ENCODE measurements around the gene MEGF11. TPM values are rescaled to one million over a fixed set of nuclear protein-coding genes. Genes with fewer than 3 reads are reported as not detected.

Gene MEGF11
- total RNA-seq, 4 donors from 2014 or later, result 0.76 TPM; not detected in 3

- H3K4me3 ChIP-seq, result no peak overlapping the region
- DNase-seq, result no peak
- no peaks in the 10 kb centered on the region for H3K27me3 ChIP-seq
- no peaks in the 10 kb centered on the region for H3K4me1 ChIP-seq
- no peak overlapping the region for H3K27ac ChIP-seq
- intact Hi-C loops (cut with DNase I; ENCODE audit: low total_unique reads), result no loop called here
- TF ChIP-seq CTCF (IDR thresholded peaks at IDR 0.05) (no peak), POLR2A (IDR thresholded peaks at IDR 0.05) (no peak)
- no peaks in the 10 kb centered on the region for H3K36me3 ChIP-seq
- H3K9me3 ChIP-seq, result no peaks in the 10 kb centered on the region
Observed at GRCh38 chr15:66016199-66016598, 237.4 kb downstream of the MEGF11 start.

- TF ChIP-seq POLR2A (IDR thresholded peaks at IDR 0.05) (no peak), CTCF (IDR thresholded peaks at IDR 0.05) (no peak)
- Histone ChIP-seq H3K36me3 (no peaks in the 10 kb centered on the region), H3K27ac (no peak overlapping the region), H3K4me3 (no peak overlapping the region), H3K9me3 (no peaks in the 10 kb centered on the region), H3K4me1 (no peaks in the 10 kb centered on the region), H3K27me3 (no peaks in the 10 kb centered on the region)
- DNase-seq, result no peak
- intact Hi-C loops (cut with DNase I; ENCODE audit: low total_unique reads), result no loop called here
Observed at GRCh38 chr15:66014635-66015182, 238.8 kb downstream of the MEGF11 start.

GRCh38 chr15:66014022-66014421 is 239.5 kb downstream of the MEGF11 start:
- intact Hi-C loops (cut with DNase I; ENCODE audit: low total_unique reads), result no loop called here
- no peaks in the 10 kb centered on the region for H3K27me3 ChIP-seq
- no peaks in the 10 kb centered on the region for H3K4me1 ChIP-seq
- no peak overlapping the region for H3K4me3 ChIP-seq
- H3K27ac ChIP-seq, result no peak overlapping the region
- no peaks in the 10 kb centered on the region for H3K9me3 ChIP-seq
- TF ChIP-seq POLR2A (IDR thresholded peaks at IDR 0.05) (no peak), CTCF (IDR thresholded peaks at IDR 0.05) (no peak)
- DNase-seq, result no peak
- H3K36me3 ChIP-seq, result no peaks in the 10 kb centered on the region

- intact Hi-C loops (cut with DNase I; ENCODE audit: low total_unique reads), result no loop called here
- Histone ChIP-seq H3K36me3 (no peaks in the 10 kb centered on the region), H3K4me3 (no peak overlapping the region), H3K4me1 (no peaks in the 10 kb centered on the region), H3K27me3 (no peaks in the 10 kb centered on the region), H3K27ac (no peak overlapping the region), H3K9me3 (no peaks in the 10 kb centered on the region)
- TF ChIP-seq CTCF (IDR thresholded peaks at IDR 0.05) (no peak), POLR2A (IDR thresholded peaks at IDR 0.05) (no peak)
- no peak for DNase-seq
Observed at GRCh38 chr15:66008940-66009562, 244.5 kb downstream of the MEGF11 start.

GRCh38 chr15:66007663-66008262 is 245.8 kb downstream of the MEGF11 start:
- no peaks in the 10 kb centered on the region for H3K36me3 ChIP-seq

More at GRCh38 chr15:66007663-66008262, 245.8 kb downstream of the MEGF11 start:
- Histone ChIP-seq H3K27me3 (no peaks in the 10 kb centered on the region), H3K4me1 (no peaks in the 10 kb centered on the region), H3K9me3 (no peaks in the 10 kb centered on the region), H3K27ac (no peak overlapping the region), H3K4me3 (no peak overlapping the region)
- DNase-seq, result no peak
- intact Hi-C loops (cut with DNase I; ENCODE audit: low total_unique reads), result no loop called here
- TF ChIP-seq POLR2A (IDR thresholded peaks at IDR 0.05), result no peak
- TF ChIP-seq CTCF (IDR thresholded peaks at IDR 0.05), result no peak

Measured in uterus (tissue), 4 donors.